Panc1 (cell line): ENCODE measurements around the gene EMID1. TPM values are rescaled to one million over a fixed set of nuclear protein-coding genes. Genes with fewer than 3 reads are reported as not detected.

Experiments used
- ATAC-seq: fragments of 200-7000 bp; cut with Tn5 transposase; 2 replicates; pipeline ENCODE4 v1.9.1; 2020; ENCODE audit warnings: mild to moderate bottlenecking, moderate library complexity
- BruUV-seq: library from RNA; stranded (reverse); fragments of 400-500 nt; replicated peaks from 2 replicates; lab custom pipeline; 2021; lab: Mats Ljungman, UMichigan
- CTCF ChIA-PET: fragments of 300-600 bp; sonication (Branson Sonifier 250); formaldehyde crosslinking; loops from one replicate; lab custom pipeline; 2022; ENCODE audit warnings: antibody characterized with exemption; lab: Charles Lee
- POLR2A ChIA-PET: fragments of 300-600 bp; sonication (Branson Sonifier 250); formaldehyde crosslinking; loops from one replicate; lab custom pipeline; 2022; ENCODE audit warnings: antibody characterized with exemption; lab: Charles Lee
- DNase-seq: peaks from one replicate; pipeline ENCODE4 v3.0.0-alpha.2; 2010; ENCODE audit warnings: low read depth, low spot score
- H3K27ac ChIP-seq: 2 replicates; pipeline ENCODE4 v1.5.1; 2011; ENCODE audit warnings: mild to moderate bottlenecking, low read length, inconsistent platforms
- H3K27me3 ChIP-seq: fragments of 200-500 bp; sonication (Bioruptor generic); 2 replicates; pipeline ENCODE4 v1.6.0; 2014; ENCODE audit warnings: low read length, inconsistent platforms; ENCODE audit not compliant: control insufficient read depth, insufficient read depth
- H3K36me3 ChIP-seq: fragments of 200-500 bp; sonication (Bioruptor generic); 2 replicates; pipeline ENCODE4 v1.5.1; 2014; ENCODE audit warnings: inconsistent platforms, mild to moderate bottlenecking, low read length, moderate library complexity; ENCODE audit not compliant: control insufficient read depth, insufficient read depth
- H3K4me1 ChIP-seq: 2 replicates; pipeline ENCODE4 v1.5.1; 2011; ENCODE audit warnings: inconsistent platforms, mild to moderate bottlenecking, low read length, moderate library complexity; ENCODE audit not compliant: control insufficient read depth, insufficient read depth
- H3K4me3 ChIP-seq, 2 experiments: 2 replicates each; pipeline ENCODE4 v1.5.1; 2011 to 2012; ENCODE audit warnings: low read depth in 2 of 2, low read length in 2 of 2, mild to moderate bottlenecking in 2 of 2, inconsistent platforms in 1 of 2, moderate library complexity in 1 of 2
- H3K9me3 ChIP-seq: fragments of 200-500 bp; sonication (Bioruptor generic); 2 replicates; pipeline ENCODE4 v1.5.1; 2014; ENCODE audit warnings: low read depth, mild to moderate bottlenecking, inconsistent platforms, low read length, moderate library complexity; ENCODE audit not compliant: control insufficient read depth, insufficient read depth
- CTCF ChIP-seq: fragments of 450-650 bp; IDR thresholded peaks from 2 replicates; pipeline ENCODE4 v1.5.1; 2017; ENCODE audit warnings: mild to moderate bottlenecking
- POLR2AphosphoS5 ChIP-seq: IDR thresholded peaks from 2 replicates; pipeline ENCODE4 v1.6.1; 2012; ENCODE audit warnings: mild to moderate bottlenecking, low read depth, low read length, moderate library complexity
- SIN3A ChIP-seq: IDR thresholded peaks from 2 replicates; pipeline ENCODE4 v1.6.1; 2012; ENCODE audit warnings: low read depth, mild to moderate bottlenecking, low read length, moderate library complexity, borderline replicate concordance; ENCODE audit not compliant: insufficient read depth
- TCF7L2 ChIP-seq: IDR thresholded peaks from 2 replicates; pipeline ENCODE4 v1.6.1; 2011; ENCODE audit warnings: mild to moderate bottlenecking, low read depth, low read length, inconsistent platforms
- in situ Hi-C: cut with HindIII; loops from 2 replicates; pipeline ENCODE4 v1.10.0; 2016; ENCODE audit warnings: low sequenced_read_pairs, low pct_unique_long_range_greater_than_20kb
- intact Hi-C: fragments of 100-400 bp; cut with micrococcal nuclease; formaldehyde crosslinking; loops from one replicate; pipeline ENCODE4 v1.10.0; 2022; ENCODE audit not compliant: unreplicated experiment
- total RNA-seq: library from RNA; stranded (reverse); gene quantifications from one replicate; pipeline ENCODE4 v1.2.1, GENCODE V29; 2021; ENCODE audit not compliant: unreplicated experiment
- TF ChIP-seq, protein P1 (sequence below), 2 experiments: IDR thresholded peaks; 2 replicates each; pipeline ENCODE4 v1.6.1; 2011 to 2012; ENCODE audit warnings: low read depth in 2 of 2, control low read depth in 1 of 2, low read length in 1 of 2, mild to moderate bottlenecking in 1 of 2, moderate library complexity in 1 of 2; ENCODE audit not compliant: insufficient read depth in 1 of 2

Gene EMID1
- total RNA-seq, 1 experiment from 2014 or later: 1.1 TPM

GRCh38 chr22:29307596-29308147, 102.0 kb downstream of the EMID1 start:
- intact Hi-C loops: no loop called here
- POLR2A ChIA-PET: no interaction called here
- no TSS peak for BruUV-seq
- Histone ChIP-seq H3K36me3 (no peaks in the 10 kb centered on the region; the same call in 1 of the 2 replicates), H3K27me3 (no peaks in the 10 kb centered on the region), H3K9me3 (no peaks in the 10 kb centered on the region), H3K27ac (peak overlapping the region; percentile 86), H3K4me3 (peak overlapping the region; percentile 66 to 75), H3K4me1 (peaks cover 31% of the 10 kb centered on the region)
- no peak for DNase-seq
- in situ Hi-C loops: no loop called here
- no peak for TF ChIP-seq TCF7L2
- no peak for TF ChIP-seq SIN3A
- TF ChIP-seq CTCF: no peak
- TF ChIP-seq, protein P1, sequence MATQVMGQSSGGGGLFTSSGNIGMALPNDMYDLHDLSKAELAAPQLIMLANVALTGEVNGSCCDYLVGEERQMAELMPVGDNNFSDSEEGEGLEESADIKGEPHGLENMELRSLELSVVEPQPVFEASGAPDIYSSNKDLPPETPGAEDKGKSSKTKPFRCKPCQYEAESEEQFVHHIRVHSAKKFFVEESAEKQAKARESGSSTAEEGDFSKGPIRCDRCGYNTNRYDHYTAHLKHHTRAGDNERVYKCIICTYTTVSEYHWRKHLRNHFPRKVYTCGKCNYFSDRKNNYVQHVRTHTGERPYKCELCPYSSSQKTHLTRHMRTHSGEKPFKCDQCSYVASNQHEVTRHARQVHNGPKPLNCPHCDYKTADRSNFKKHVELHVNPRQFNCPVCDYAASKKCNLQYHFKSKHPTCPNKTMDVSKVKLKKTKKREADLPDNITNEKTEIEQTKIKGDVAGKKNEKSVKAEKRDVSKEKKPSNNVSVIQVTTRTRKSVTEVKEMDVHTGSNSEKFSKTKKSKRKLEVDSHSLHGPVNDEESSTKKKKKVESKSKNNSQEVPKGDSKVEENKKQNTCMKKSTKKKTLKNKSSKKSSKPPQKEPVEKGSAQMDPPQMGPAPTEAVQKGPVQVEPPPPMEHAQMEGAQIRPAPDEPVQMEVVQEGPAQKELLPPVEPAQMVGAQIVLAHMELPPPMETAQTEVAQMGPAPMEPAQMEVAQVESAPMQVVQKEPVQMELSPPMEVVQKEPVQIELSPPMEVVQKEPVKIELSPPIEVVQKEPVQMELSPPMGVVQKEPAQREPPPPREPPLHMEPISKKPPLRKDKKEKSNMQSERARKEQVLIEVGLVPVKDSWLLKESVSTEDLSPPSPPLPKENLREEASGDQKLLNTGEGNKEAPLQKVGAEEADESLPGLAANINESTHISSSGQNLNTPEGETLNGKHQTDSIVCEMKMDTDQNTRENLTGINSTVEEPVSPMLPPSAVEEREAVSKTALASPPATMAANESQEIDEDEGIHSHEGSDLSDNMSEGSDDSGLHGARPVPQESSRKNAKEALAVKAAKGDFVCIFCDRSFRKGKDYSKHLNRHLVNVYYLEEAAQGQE (IDR thresholded peaks at IDR 0.05; ENCODE audit: insufficient read depth in 1 of 2, low read depth in 2 of 2, low read length in 1 of 2): no peak
- no peak for TF ChIP-seq POLR2AphosphoS5
- no peak for ATAC-seq
- CTCF ChIA-PET: no interaction called here

- Histone ChIP-seq H3K27ac (peak overlapping the region; percentile 86), H3K4me1 (peaks cover 25% of the 10 kb centered on the region), H3K36me3 (no peaks in the 10 kb centered on the region; the same call in 1 of the 2 replicates), H3K27me3 (no peaks in the 10 kb centered on the region), H3K9me3 (no peaks in the 10 kb centered on the region), H3K4me3 (peak overlapping the region; percentile 66 to 75)
- intact Hi-C loops (no loop called here), in situ Hi-C loops (no loop called here)
- DNase-seq (no peak), ATAC-seq (no peak)
- CTCF ChIA-PET: no interaction called here
- no peak for TF ChIP-seq SIN3A
- TF ChIP-seq POLR2AphosphoS5: no peak
- TF ChIP-seq, protein P1 (IDR thresholded peaks at IDR 0.05; ENCODE audit: insufficient read depth in 1 of 2, low read depth in 2 of 2, low read length in 1 of 2): no peak
- TF ChIP-seq TCF7L2: no peak
- TF ChIP-seq CTCF: no peak
- no TSS peak for BruUV-seq
- POLR2A ChIA-PET: no interaction called here
Measured at GRCh38 chr22:29308148-29308790, 102.6 kb downstream of the EMID1 start.
